Gastrocnemius medialis (tissue), 4 donors: ENCODE data around the gene KIF17.

Source experiments
- POLR2A ChIP-seq, 2 donors: fragments of 450-650 bp; IDR thresholded peaks; one replicate each; pipeline ENCODE4 v1.6.1; 2017; ENCODE audit warnings: antibody characterized with exemption in 2 of 2, mild to moderate bottlenecking in 2 of 2, moderate library complexity in 2 of 2
- TF ChIP-seq, protein P1 (sequence below), 5 experiments: fragments of 450-650 bp in 3 of 5; fragments of 200-600 bp in 2 of 5; sonication (generic) in 2 of 5; IDR thresholded peaks in 4 of 5; conservative IDR thresholded peaks in 1 of 5; 1 replicate in 4 of 5; 2 replicates in 1 of 5; pipeline ENCODE4 v1.5.1; 2016 to 2019; ENCODE audit warnings: antibody characterized with exemption in 5 of 5, mild to moderate bottlenecking in 3 of 5, moderate library complexity in 3 of 5

DNA sequence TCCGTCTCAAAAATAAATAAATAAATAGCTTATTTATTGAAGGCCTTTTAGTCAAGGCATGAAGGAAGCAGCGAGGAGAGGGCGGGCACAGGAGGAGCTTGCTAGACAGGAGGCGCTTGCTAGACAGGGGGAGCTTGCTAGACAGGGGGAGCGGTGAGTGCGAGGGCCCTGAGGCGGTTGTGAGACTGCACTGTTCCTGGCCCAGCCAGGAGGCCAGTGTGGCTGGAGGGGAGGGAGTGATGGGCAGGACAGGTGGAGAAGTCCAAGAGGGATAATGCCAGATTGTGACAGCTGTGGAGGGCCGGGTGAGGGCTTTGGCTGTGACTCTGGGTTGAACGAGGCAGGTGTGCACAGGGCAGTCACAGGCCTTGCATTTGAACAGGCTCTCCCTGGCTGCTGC, 18.2 kb downstream of the KIF17 start:
- TF ChIP-seq, protein P1, sequence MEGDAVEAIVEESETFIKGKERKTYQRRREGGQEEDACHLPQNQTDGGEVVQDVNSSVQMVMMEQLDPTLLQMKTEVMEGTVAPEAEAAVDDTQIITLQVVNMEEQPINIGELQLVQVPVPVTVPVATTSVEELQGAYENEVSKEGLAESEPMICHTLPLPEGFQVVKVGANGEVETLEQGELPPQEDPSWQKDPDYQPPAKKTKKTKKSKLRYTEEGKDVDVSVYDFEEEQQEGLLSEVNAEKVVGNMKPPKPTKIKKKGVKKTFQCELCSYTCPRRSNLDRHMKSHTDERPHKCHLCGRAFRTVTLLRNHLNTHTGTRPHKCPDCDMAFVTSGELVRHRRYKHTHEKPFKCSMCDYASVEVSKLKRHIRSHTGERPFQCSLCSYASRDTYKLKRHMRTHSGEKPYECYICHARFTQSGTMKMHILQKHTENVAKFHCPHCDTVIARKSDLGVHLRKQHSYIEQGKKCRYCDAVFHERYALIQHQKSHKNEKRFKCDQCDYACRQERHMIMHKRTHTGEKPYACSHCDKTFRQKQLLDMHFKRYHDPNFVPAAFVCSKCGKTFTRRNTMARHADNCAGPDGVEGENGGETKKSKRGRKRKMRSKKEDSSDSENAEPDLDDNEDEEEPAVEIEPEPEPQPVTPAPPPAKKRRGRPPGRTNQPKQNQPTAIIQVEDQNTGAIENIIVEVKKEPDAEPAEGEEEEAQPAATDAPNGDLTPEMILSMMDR (IDR thresholded peaks at IDR 0.05 in 4 of 5, conservative IDR thresholded peaks at IDR 0.05 in 1 of 5) = no peak
- TF ChIP-seq POLR2A (IDR thresholded peaks at IDR 0.05) = no peak
